ENCODE results near the gene N4BP2L2. TPM values are rescaled to one million over a fixed set of nuclear protein-coding genes. Genes with fewer than 3 reads are reported as not detected.
"Not testable (repeated sequence)": the region's sequence is repeated elsewhere in the genome, so short reads cannot be mapped to it uniquely, and the experiment has no call there.

N4BP2L2 gene
- total RNA-seq, 4 donors from 2014 or later = 139 to 282 (median 229) TPM

GRCh38 chr13:32585550-32586079 is 47.0 kb upstream of the N4BP2L2 start:
- 19 to 23% methylated on average over 8 of the region's 8 CpGs for WGBS, 2 donors
- TF ChIP-seq POLR2A (IDR thresholded peaks at IDR 0.05) (no peak), EP300 (IDR thresholded peaks at IDR 0.05) (no peak), CTCF (IDR thresholded peaks at IDR 0.05) (no peak)

DNA sequence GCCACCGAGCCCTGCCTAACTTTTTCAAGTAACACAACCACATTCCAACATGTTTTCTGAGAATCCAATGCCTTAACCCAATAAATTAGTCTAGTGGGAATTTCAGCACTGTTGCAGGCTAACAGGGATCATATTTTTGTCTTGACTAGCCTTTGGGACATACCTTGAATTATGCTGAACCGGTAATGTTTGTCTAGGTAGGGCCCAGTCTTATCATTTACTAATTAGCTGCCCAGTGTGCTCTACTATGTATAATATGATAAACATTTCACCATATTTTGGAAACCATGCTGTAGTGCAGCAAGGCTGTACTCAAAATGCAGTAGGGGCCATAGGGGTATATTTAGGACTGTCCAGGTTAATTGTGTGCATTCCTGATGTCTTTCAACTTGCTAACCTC is 44.4 kb upstream of the N4BP2L2 start:
- Histone ChIP-seq H3K4me3 (no peak overlapping the region), H3K4me1 (peaks cover 0 to 8% (median 2%) of the 10 kb centered on the region in 4 donors), H3K27me3 (no peaks in the 10 kb centered on the region), H3K36me3 (no peaks in the 10 kb centered on the region), H3K9me3 (peaks cover 0 to 2% (median 0%) of the 10 kb centered on the region in 4 donors), H3K27ac (no peak overlapping the region)
- WGBS, 2 donors = 79 to 84% methylated on average over 2 of the region's 2 CpGs
- no peak for TF ChIP-seq EP300 (IDR thresholded peaks at IDR 0.05)
- TF ChIP-seq CTCF (IDR thresholded peaks at IDR 0.05) = no peak
- no peak for TF ChIP-seq POLR2A (IDR thresholded peaks at IDR 0.05)
- DNase-seq (ENCODE audit: low spot score in 2 of 2) = no peak

More at GRCh38 chr13:32585550-32586079, 47.0 kb upstream of the N4BP2L2 start:
- no peak for DNase-seq (ENCODE audit: low spot score in 2 of 2)
- no peaks in the 10 kb centered on the region for H3K36me3 ChIP-seq
- H3K9me3 ChIP-seq = no peaks in the 10 kb centered on the region
- peak overlapping the region; percentile 8 to 87 (median 76) for H3K4me3 ChIP-seq
- H3K27ac ChIP-seq = peak overlapping the region; percentile 36 to 97 (median 94)
- no peaks in the 10 kb centered on the region for H3K27me3 ChIP-seq
- peaks cover 0 to 33% (median 11%) of the 10 kb centered on the region in 4 donors for H3K4me1 ChIP-seq

- 47 to 50% methylated on average over 2 of the region's 2 CpGs for WGBS, 2 donors
- Histone ChIP-seq H3K4me1 (peaks cover 0 to 8% (median 2%) of the 10 kb centered on the region in 4 donors), H3K27me3 (no peaks in the 10 kb centered on the region), H3K36me3 (no peaks in the 10 kb centered on the region), H3K9me3 (peaks cover 0 to 8% (median 0%) of the 10 kb centered on the region in 4 donors), H3K27ac (no peak overlapping the region), H3K4me3 (no peak overlapping the region)
- no peak for TF ChIP-seq POLR2A (IDR thresholded peaks at IDR 0.05)
- no peak for TF ChIP-seq CTCF (IDR thresholded peaks at IDR 0.05)
- no peak for TF ChIP-seq EP300 (IDR thresholded peaks at IDR 0.05)
- DNase-seq (ENCODE audit: low spot score in 2 of 2) = no peak
These were observed 43.7 kb upstream of the N4BP2L2 start for GRCh38 chr13:32582281-32582680.

GRCh38 chr13:32581177-32581786 is 42.7 kb upstream of the N4BP2L2 start:
- H3K9me3 ChIP-seq = peaks cover 0 to 14% (median 0%) of the 10 kb centered on the region in 4 donors
- no peak for DNase-seq (ENCODE audit: low spot score in 2 of 2)
- no peaks in the 10 kb centered on the region for H3K27me3 ChIP-seq
- H3K36me3 ChIP-seq = no peaks in the 10 kb centered on the region
- WGBS, 2 donors = 45 to 58% methylated on average over 3 of the region's 3 CpGs
- no peak for TF ChIP-seq POLR2A (IDR thresholded peaks at IDR 0.05)
- TF ChIP-seq CTCF (IDR thresholded peaks at IDR 0.05) = peak; percentile 37 to 55 (median 51)
- no peak overlapping the region for H3K27ac ChIP-seq
- H3K4me1 ChIP-seq = peaks cover 0 to 8% (median 2%) of the 10 kb centered on the region in 4 donors
- H3K4me3 ChIP-seq = no peak overlapping the region

GRCh38 chr13:32577032-32577431 is 38.4 kb upstream of the N4BP2L2 start:
- no peaks in the 10 kb centered on the region for H3K36me3 ChIP-seq
- no peaks in the 10 kb centered on the region for H3K4me1 ChIP-seq
- no peak for DNase-seq (ENCODE audit: low spot score in 2 of 2)
- H3K4me3 ChIP-seq = no peak overlapping the region
- no peaks in the 10 kb centered on the region for H3K27me3 ChIP-seq
- TF ChIP-seq POLR2A (IDR thresholded peaks at IDR 0.05) = no peak
- TF ChIP-seq EP300 (IDR thresholded peaks at IDR 0.05) = no peak
- TF ChIP-seq CTCF (IDR thresholded peaks at IDR 0.05) = no peak
- 96 to 97% methylated on average over 3 of the region's 3 CpGs for WGBS, 2 donors
- no peak overlapping the region for H3K27ac ChIP-seq
- peaks cover 0 to 14% (median 0%) of the 10 kb centered on the region in 4 donors for H3K9me3 ChIP-seq

DNA sequence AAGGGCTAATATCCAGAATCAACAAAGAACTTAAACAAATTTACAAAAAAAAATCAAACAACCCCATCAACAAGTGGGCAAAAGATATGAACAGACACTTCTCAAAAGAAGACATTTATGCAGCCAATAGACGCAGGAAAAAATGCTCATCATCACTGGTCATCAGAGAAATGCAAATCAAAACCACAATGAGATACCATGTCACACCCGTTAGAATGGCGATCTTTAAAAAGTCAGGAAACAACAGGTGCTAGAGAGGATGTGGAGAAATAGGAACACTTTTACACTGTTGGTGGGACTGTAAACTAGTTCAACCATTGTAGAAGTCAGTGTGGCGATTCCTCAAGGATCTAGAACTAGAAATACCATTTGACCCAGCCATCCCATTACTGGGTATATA is 37.1 kb upstream of the N4BP2L2 start:
- not testable (repeated sequence) for H3K36me3 ChIP-seq
- H3K9me3 ChIP-seq = peaks cover 0 to 14% (median 0%) of the 10 kb centered on the region in 4 donors

GRCh38 chr13:32560842-32561241 is 22.2 kb upstream of the N4BP2L2 start:
- WGBS, 2 donors = 92 to 96% methylated on average over 1 of the region's 1 CpG
- not testable (repeated sequence) for DNase-seq (ENCODE audit: low spot score in 2 of 2); H3K4me1 ChIP-seq; H3K4me3 ChIP-seq; H3K36me3 ChIP-seq; H3K27ac ChIP-seq; H3K27me3 ChIP-seq
- H3K9me3 ChIP-seq = peaks cover 0 to 18% (median 0%) of the 10 kb centered on the region in 4 donors

More for the DNA sequence above, 37.1 kb upstream of the N4BP2L2 start:
- not testable (repeated sequence) for H3K4me3 ChIP-seq; DNase-seq (ENCODE audit: low spot score in 2 of 2); H3K4me1 ChIP-seq; H3K27ac ChIP-seq; H3K27me3 ChIP-seq
- WGBS, 2 donors = 91 to 97% methylated on average over 4 of the region's 4 CpGs
